GM15510 (cell line): ENCODE results near the gene PARP8.

Experiments
- POLR2A ChIP-seq: IDR thresholded peaks from 3 replicates; pipeline ENCODE4 v1.6.1; 2011; ENCODE audit warnings: borderline replicate concordance; ENCODE audit not compliant: insufficient read length; ENCODE audit errors: extremely low read depth

PARP8 gene

GRCh38 chr5:50684721-50685120 is 18.3 kb downstream of the PARP8 start:
- TF ChIP-seq POLR2A: no peak

- TF ChIP-seq POLR2A: no peak
These were observed 21.1 kb downstream of the PARP8 start for GRCh38 chr5:50687548-50687947.

GRCh38 chr5:50691399-50692016 is 25.1 kb downstream of the PARP8 start:
- TF ChIP-seq POLR2A: no peak

- no peak for TF ChIP-seq POLR2A
These were observed 27.7 kb downstream of the PARP8 start for GRCh38 chr5:50694027-50694590.

- no peak for TF ChIP-seq POLR2A
These were observed 31.3 kb downstream of the PARP8 start for GRCh38 chr5:50697739-50698138.

GRCh38 chr5:50699737-50700136 is 33.3 kb downstream of the PARP8 start:
- TF ChIP-seq POLR2A: no peak

GRCh38 chr5:50700706-50701105 is 34.3 kb downstream of the PARP8 start:
- TF ChIP-seq POLR2A: no peak

- TF ChIP-seq POLR2A: no peak
These were observed 36.4 kb downstream of the PARP8 start for GRCh38 chr5:50702615-50703366.

GRCh38 chr5:50703367-50703666 is 36.9 kb downstream of the PARP8 start:
- TF ChIP-seq POLR2A: no peak

- TF ChIP-seq POLR2A: no peak
These were observed 38.3 kb downstream of the PARP8 start for GRCh38 chr5:50704730-50705129.

GRCh38 chr5:50709471-50709870 is 43.0 kb downstream of the PARP8 start:
- no peak for TF ChIP-seq POLR2A

- no peak for TF ChIP-seq POLR2A
These were observed 44.4 kb downstream of the PARP8 start for GRCh38 chr5:50710838-50711237.

- TF ChIP-seq POLR2A: no peak
These were observed 44.8 kb downstream of the PARP8 start for GRCh38 chr5:50711280-50711679.

- TF ChIP-seq POLR2A: no peak
These were observed 46.0 kb downstream of the PARP8 start for GRCh38 chr5:50712479-50712878.

- no peak for TF ChIP-seq POLR2A
These were observed 48.6 kb downstream of the PARP8 start for GRCh38 chr5:50715001-50715400.

GRCh38 chr5:50716134-50716533 is 49.7 kb downstream of the PARP8 start:
- TF ChIP-seq POLR2A: no peak
